Esophagus squamous epithelium (tissue), 4 donors: ENCODE data around the gene ALOX5.

ENCODE experiments used
- CTCF ChIP-seq, 6 experiments: fragments of 450-650 bp in 4 of 6; fragments of 200-600 bp in 2 of 6; sonication (generic) in 2 of 6; IDR thresholded peaks; one replicate each; pipeline ENCODE4 v1.5.1; 2016 to 2019; ENCODE audit warnings: antibody characterized with exemption in 6 of 6, mild to moderate bottlenecking in 4 of 6, moderate library complexity in 4 of 6
- POLR2A ChIP-seq, 4 donors: fragments of 450-650 bp; IDR thresholded peaks; one replicate each; pipeline ENCODE4 v1.6.1; 2017; ENCODE audit warnings: antibody characterized with exemption in 4 of 4, mild to moderate bottlenecking in 4 of 4, moderate library complexity in 3 of 4

GRCh38 chr10:45437587-45438465 is 63.8 kb downstream of the ALOX5 start:
- TF ChIP-seq CTCF (IDR thresholded peaks at IDR 0.05) (no peak), POLR2A (IDR thresholded peaks at IDR 0.05) (no peak)
